HG02610 (cell line): ENCODE data around the gene OR4D2.

Experiments used
- ATAC-seq: cut with Tn5 transposase; IDR thresholded peaks from one replicate; pipeline ENCODE4 v1.9.1; 2021; ENCODE audit warnings: mild to moderate bottlenecking, moderate library complexity; ENCODE audit not compliant: unreplicated experiment

The OR4D2 gene

GRCh38 chr17:58172369-58173071 is 5.7 kb downstream of the OR4D2 start:
- ATAC-seq, result no peak

GRCh38 chr17:58174871-58175270 is 8.1 kb downstream of the OR4D2 start:
- no peak for ATAC-seq

GRCh38 chr17:58176200-58176599 is 9.4 kb downstream of the OR4D2 start:
- no peak for ATAC-seq

GRCh38 chr17:58181796-58182195 is 15.0 kb downstream of the OR4D2 start:
- no peak for ATAC-seq

- no peak for ATAC-seq
These were observed 16.7 kb downstream of the OR4D2 start for GRCh38 chr17:58183514-58183913.

- no peak for ATAC-seq
These were observed 17.7 kb downstream of the OR4D2 start for GRCh38 chr17:58184308-58184985.

- ATAC-seq, result no peak
These were observed 18.4 kb downstream of the OR4D2 start for GRCh38 chr17:58184986-58185761.

GRCh38 chr17:58186591-58186990 is 19.8 kb downstream of the OR4D2 start:
- no peak for ATAC-seq

GRCh38 chr17:58187063-58187462 is 20.3 kb downstream of the OR4D2 start:
- ATAC-seq, result no peak

- ATAC-seq, result no peak
These were observed 20.9 kb downstream of the OR4D2 start for GRCh38 chr17:58187675-58188074.

GRCh38 chr17:58189436-58190146 is 22.8 kb downstream of the OR4D2 start:
- ATAC-seq, result no peak

- ATAC-seq, result no peak
These were observed 24.6 kb downstream of the OR4D2 start for GRCh38 chr17:58191241-58191896.

GRCh38 chr17:58192612-58193011 is 25.8 kb downstream of the OR4D2 start, which contains the start of gene EPX:
TSS of gene EPX (plus strand) at chr17:58192726. CDS start at chr17:58192847, 121 bp downstream.
- ATAC-seq, result no peak

GRCh38 chr17:58193641-58194255 is 27.0 kb downstream of the OR4D2 start:
- ATAC-seq, result no peak

GRCh38 chr17:58195518-58196123 is 28.8 kb downstream of the OR4D2 start:
- no peak for ATAC-seq

GRCh38 chr17:58196610-58197009 is 29.8 kb downstream of the OR4D2 start:
- ATAC-seq, result no peak

- ATAC-seq, result no peak
These were observed 33.3 kb downstream of the OR4D2 start for GRCh38 chr17:58200024-58200633.

GRCh38 chr17:58202859-58203258 is 36.1 kb downstream of the OR4D2 start:
- ATAC-seq, result no peak

- no peak for ATAC-seq
These were observed 38.0 kb downstream of the OR4D2 start for GRCh38 chr17:58204796-58205195.
